ENCODE measurements around the gene MYO15A.
A peak's percentile ranks its signal among the peaks of the same experiment; 100 is the strongest.

Gene MYO15A

GRCh38 chr17:18132711-18133110 is 24.2 kb downstream of the MYO15A start:
- no peak for DNase-seq

- DNase-seq: no peak
These were observed 27.8 kb downstream of the MYO15A start for GRCh38 chr17:18136357-18136756.

DNA sequence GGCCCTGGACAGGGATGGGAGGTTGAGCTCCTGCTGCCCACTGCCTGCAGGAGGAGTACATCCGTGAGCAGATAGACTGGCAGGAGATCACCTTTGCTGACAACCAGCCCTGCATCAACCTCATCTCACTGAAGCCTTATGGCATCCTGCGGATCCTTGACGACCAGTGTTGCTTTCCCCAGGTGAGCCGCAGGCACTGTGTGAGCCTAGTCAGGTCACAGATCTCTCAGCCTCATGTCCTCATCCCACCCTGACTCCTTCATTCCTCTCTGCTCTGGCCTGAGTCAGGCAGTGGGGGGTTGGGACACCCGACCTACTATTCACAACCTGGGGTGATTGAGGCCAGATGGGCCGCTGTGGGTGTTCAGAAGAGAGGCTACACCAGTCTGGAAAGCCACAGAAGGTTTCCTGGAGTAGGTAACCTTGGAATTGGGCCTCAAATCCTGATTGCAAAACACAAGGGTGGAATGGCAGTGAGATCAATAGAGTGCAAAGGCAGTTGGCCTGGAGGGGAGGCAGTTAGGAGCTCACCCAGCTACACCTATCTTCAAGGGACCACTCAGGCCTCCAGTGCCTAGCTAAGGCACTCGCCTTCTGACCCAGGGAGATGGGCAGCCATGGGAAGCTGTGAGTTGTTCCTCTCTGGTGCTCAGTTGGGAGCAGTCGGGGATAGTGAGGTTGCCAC is 29.7 kb downstream of the MYO15A start:
- peak; percentile 12 for DNase-seq

- no peak for DNase-seq
These were observed 30.5 kb downstream of the MYO15A start for GRCh38 chr17:18139092-18139491.

- DNase-seq: no peak
These were observed 30.9 kb downstream of the MYO15A start for GRCh38 chr17:18139498-18139897.

GRCh38 chr17:18139949-18140348 is 31.4 kb downstream of the MYO15A start:
- no peak for DNase-seq

DNA sequence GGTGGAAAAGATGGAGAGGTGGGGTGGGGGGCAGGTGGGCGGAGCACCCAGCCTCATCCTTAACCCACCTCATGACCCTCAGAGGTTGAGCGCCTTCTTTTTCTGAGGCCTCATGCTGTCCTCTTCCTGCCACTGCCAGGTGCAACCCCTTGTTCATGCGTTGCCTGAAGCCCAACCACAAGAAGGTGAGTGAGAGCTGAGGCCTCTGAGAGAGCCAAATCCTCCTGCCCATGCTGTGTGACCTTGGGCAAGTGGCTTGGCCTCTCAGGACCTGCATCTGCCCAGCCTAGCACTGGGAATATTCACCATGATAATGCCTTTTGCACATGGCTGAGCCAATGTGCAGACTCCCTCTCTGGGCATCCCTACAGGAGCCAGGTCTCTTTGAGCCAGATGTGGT is 32.1 kb downstream of the MYO15A start:
- DNase-seq: no peak

- peak; percentile 55 for DNase-seq
These were observed 32.8 kb downstream of the MYO15A start for GRCh38 chr17:18141210-18141803.

DNA sequence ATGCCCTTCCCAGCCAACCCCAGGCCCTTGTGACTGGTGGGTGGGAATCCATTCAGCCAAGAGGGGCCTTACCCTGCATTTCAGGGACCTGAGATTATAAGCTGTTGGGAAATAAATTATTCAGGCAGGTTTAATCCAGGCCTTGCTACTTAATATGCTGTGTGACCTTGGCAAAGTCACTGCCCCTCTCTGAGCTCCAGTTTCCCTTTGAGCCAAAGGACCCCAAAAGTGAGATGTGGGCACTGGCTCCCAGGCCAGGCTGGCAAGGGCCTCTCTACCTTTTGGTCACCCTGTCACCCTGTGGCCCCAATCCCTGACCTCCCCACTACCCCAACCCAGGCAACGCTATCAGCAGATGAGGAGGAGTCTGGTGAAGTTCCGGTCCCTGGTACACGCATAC is 33.9 kb downstream of the MYO15A start:
- DNase-seq: no peak

GRCh38 chr17:18143044-18143936 is 34.7 kb downstream of the MYO15A start:
- no peak for DNase-seq

DNA sequence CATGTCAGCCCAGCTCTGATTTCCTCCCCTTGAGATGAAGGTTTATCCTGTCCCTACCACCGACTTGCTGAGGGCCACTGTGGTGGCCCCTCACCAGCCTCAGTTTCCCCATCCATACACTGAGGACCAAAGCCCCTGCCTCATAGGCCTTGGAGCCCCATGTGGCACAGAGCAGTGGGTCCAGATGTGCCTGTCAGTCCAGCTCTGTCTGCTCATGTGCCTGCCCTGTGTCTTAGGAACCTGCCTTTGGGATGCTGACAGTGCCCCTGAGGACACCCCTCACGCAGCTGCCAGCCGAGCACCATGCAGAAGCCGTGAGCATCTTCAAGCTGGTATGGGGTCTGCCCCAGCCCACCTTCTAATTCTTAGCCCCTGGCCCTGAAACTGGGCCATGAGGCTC is 35.7 kb downstream of the MYO15A start:
- no peak for DNase-seq

- no peak for DNase-seq
These were observed 36.3 kb downstream of the MYO15A start for GRCh38 chr17:18144855-18145254.

- no peak for DNase-seq
These were observed 37.3 kb downstream of the MYO15A start for GRCh38 chr17:18145811-18146210.

DNA sequence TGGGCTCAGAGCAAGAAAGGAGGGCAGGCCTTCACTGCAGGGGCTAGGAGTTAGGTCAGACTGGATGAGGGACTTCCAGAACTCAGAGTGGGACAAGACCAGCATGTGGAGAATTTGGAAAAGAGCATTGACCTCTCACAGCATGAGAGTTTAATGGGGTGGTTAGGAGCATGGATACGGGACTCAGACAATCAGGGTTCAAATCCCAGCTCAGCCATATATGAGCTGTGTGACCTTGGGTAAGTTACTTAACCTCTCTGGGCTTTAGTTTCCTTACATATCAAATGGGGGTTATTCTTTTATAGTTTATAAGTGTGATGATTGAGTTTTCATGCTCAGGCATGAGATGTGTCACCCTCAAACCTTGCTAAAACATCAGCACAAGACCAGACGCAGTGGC is 37.7 kb downstream of the MYO15A start:
- no peak for DNase-seq

- DNase-seq: no peak
These were observed 38.4 kb downstream of the MYO15A start for GRCh38 chr17:18146980-18147379.

DNA sequence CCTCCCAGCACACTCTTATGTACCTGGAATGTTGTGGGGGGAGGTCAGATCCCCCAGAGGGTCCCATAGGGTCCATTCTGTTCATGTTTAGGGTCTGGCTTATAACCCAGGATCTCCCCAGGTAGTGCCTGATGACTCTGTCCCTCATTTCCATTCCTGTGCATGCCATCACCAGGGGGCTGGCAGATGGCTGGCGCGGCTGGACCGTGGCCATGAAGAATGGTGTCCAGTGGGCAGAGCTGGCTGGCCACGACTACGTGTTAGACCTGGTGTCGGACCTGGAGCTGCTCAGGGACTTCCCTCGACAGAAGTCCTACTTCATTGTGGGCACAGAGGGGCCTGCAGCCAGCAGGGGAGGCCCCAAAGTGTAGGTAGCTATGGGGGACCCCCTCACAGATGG is 40.0 kb downstream of the MYO15A start:
- DNase-seq: no peak

DNA sequence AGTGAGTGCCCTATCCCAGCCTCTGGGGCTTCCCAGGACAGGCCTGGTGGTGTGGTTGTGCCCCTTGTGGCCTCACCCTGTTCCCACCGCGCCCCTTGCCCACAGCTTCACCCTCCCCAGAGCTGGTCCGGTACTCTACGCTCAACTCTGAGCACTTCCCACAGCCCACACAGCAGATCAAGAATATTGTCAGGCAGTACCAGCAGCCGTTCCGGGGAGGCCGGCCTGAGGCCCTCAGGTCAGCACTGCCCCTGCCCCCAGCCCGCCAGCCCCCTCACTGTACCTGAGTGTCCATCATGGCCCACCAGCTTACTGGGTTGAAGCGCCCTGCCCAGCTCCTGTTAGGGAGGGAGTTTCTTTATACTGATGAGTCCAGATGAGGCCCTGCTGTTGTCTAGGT is 42.7 kb downstream of the MYO15A start:
- DNase-seq: no peak

DNA sequence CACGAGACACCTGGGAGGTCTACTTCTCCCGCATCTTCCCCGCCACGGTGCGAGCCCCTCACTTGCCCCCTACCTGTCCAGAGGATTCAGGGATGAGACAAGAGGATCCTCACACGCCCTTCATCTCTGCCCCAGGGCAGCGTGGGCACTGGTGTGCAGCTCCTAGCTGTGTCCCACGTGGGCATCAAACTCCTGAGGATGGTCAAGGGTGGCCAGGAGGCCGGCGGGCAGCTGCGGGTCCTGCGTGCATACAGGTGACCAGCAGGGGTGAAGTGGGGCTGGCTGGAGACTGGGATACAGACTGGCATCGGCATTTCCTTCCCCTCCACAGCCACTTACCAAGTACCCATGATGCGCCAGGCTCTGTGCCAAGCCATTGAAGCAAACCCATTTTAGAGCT is 46.6 kb downstream of the MYO15A start:
- no peak for DNase-seq

DNA sequence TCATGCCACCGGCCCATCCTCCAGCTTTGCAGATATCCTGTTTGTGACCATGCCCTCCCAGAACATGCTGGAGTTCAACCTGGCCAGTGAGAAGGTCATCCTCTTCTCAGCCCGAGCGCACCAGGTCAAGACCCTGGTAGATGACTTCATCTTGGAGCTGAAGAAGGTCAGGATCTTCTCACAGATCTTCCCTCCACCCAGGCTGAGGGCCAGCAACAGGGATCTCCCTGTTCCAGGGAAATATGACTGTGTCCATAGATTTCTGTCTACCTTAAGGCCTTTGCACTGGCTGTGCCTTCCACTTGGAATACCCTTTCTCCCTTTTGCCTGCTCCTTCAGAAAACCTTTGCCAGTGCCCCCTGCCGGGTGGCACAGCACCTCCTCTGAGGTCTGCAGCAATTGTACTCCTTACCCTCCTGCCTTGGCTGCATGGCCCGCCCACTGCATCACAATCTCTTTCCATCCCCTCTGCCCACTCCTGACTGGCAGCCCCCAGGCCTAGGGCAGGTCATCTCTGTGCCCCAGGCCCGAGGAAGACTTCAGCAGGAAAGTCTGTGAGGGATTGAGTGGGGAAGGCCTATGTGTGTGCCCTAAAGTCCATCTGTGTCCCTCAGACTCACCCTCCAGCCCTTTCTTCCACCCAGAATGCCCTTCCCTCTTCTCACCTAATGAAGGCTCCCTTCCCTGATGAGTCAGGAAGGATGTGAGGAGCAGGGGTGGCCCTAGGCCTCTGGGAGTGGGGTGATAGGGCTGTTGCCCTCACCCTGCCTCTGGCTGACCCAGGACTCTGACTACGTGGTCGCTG is 47.8 kb downstream of the MYO15A start:
- DNase-seq: no peak

DNA sequence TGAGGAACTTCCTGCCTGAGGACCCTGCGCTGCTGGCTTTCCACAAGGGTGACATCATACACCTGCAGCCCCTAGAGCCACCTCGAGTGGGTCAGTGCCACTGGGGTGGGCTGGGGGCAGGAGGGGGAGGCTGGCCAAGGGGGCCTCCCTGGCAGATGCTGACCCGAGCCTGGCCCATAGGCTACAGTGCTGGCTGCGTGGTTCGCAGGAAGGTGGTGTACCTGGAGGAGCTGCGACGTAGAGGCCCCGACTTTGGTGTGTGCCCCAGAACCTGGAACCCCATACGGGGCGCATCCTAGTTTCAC is 48.4 kb downstream of the MYO15A start:
- DNase-seq: no peak

DNA sequence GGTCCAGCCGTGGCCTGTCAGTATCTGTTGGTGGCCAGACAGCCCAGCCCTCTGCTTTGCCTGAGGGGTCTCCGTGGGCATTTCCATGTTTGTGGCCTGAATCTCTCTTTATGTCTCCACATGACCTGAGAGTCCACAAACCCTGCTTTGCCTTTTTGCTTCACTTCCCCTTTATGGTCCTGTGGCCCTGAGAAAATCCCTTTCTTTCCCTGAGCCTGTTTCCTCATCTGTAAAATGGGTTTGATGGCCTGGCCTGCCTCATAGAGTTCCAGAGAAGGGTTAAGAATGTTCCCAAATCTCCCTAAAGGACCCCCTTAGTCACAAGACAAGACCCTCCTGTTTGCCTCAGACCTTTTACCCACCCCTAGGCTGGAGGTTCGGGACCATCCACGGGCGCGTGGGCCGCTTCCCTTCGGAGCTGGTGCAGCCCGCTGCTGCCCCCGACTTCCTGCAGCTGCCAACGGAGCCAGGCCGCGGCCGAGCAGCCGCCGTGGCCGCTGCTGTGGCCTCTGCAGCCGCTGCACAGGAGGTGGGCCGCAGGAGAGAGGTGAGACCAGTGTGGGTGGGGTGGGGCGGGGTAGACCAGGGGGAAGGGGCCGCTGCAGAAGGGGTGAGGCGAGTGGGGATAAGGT is 48.9 kb downstream of the MYO15A start:
- DNase-seq: no peak

DNA sequence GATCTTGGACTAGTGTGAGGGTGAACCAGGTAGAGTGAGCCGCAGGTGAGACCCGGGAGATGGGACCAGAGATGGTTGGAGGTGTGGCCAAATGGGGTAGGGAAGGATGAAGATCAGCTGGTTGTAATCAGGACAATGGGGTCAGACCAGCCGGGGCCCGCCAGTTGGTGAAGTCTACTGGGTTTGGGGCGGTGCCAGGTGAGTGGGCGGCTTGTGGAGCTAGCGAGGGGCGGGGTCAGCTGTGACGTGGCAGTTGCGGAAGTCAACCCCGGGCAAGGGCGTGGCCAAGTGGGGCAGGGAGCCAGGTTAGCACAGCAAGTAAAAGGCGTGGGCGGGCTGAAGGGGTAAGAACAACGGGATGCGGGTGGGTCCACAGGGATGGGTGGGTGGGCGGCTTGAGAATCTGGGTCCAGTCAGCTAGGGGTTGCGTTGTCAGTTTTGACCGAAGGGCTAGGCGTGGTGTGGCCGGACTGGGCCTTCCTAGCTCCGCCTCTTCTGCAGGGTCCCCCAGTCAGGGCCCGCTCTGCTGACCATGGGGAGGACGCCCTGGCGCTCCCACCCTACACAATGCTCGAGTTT is 49.6 kb downstream of the MYO15A start:
- DNase-seq: peak; percentile 78
